ENCODE measurements around the gene GLUD2. TPM values are rescaled to one million over a fixed set of nuclear protein-coding genes. Genes with fewer than 3 reads are reported as not detected.

The GLUD2 gene
- total and polyA plus RNA-seq, 2 of the 8 experiments (the other 6 are each of a cell fraction or from before 2014, with no cell fraction given) = 0.14 to 0.26 TPM

- peaks cover 4 to 29% of the 10 kb centered on the region in 2 experiments; a peak in 2 of 4 replicates for H3K9me3 ChIP-seq (ENCODE audit: insufficient read depth in 2 of 2, low read depth in 1 of 2, low read length in 1 of 2)
- H3K23me2 ChIP-seq (ENCODE audit: low read depth, low read length) = no peaks in the 10 kb centered on the region
- FAIRE-seq (no peak), DNase-seq (ENCODE audit: low read depth in 1 of 2, low spot score in 2 of 2) (no peak)
- H3K18ac ChIP-seq (ENCODE audit: extremely low read depth, low read length) = no peak overlapping the region
- 80% methylated on average over 1 of the region's 2 CpGs; no CpG with 5 or more reads in 1 of the 2 experiments for WGBS, 2 experiments (ENCODE audit: extremely low coverage in 1 of 2, insufficient coverage in 1 of 2, insufficient read length in 1 of 2, insufficient replicate concordance in 2 of 2, low coverage in 1 of 2, low lambda C conversion rate in 2 of 2, missing lambda C conversion rate in 1 of 2)
- no peaks in the 10 kb centered on the region for H3K79me2 ChIP-seq (ENCODE audit: control insufficient read depth in 1 of 2, insufficient read depth in 2 of 2, low read length in 2 of 2)
- H2BK12ac ChIP-seq (ENCODE audit: low read depth, low read length) = no peak overlapping the region
- H4K20me1 ChIP-seq (replicated peaks in 1 of 2; ENCODE audit: control insufficient read depth in 1 of 2, insufficient read depth in 2 of 2, low read length in 2 of 2) = no peaks in the 10 kb centered on the region
- H3K23ac ChIP-seq (ENCODE audit: insufficient read length) = no peak overlapping the region
- H3K79me1 ChIP-seq (ENCODE audit: low read depth, low read length) = no peaks in the 10 kb centered on the region
- H3K4me1 ChIP-seq (replicated peaks in 1 of 4; ENCODE audit: control insufficient read depth in 3 of 4, insufficient read depth in 4 of 4, low read length in 3 of 4) = no peaks in the 10 kb centered on the region
- no peak overlapping the region for H4K5ac ChIP-seq (ENCODE audit: insufficient read length, low read depth, low read length)
- no peak overlapping the region for H2BK20ac ChIP-seq (ENCODE audit: low read length)
- no peak overlapping the region for H3K27ac ChIP-seq (ENCODE audit: low read depth, low read length)
- no peak for TF ChIP-seq MAX (IDR thresholded peaks at IDR 0.05)
- CTCF ChIA-PET (ENCODE audit: partially characterized antibody) = no interaction called here
- no peak overlapping the region for H3K14ac ChIP-seq (ENCODE audit: insufficient read length)
- H3K27me3 ChIP-seq (replicated peaks in 1 of 4; ENCODE audit: control insufficient read depth in 3 of 4, extremely low read depth in 1 of 4, insufficient read depth in 3 of 4, low read length in 3 of 4) = peaks cover 0 to 2% (median 0%) of the 10 kb centered on the region in 4 experiments; a peak in 1 of 7 replicates
- H2BK15ac ChIP-seq (ENCODE audit: low read length) = no peak overlapping the region
- no peak overlapping the region for H2AK5ac ChIP-seq (ENCODE audit: low read depth, low read length)
- no peak overlapping the region for H3K4me3 ChIP-seq (ENCODE audit: extremely low read depth in 1 of 4, insufficient read depth in 2 of 4, low read depth in 3 of 4, low read length in 4 of 4)
- H3K56ac ChIP-seq (replicated peaks; ENCODE audit: insufficient read length, low read depth, low read length) = no peak overlapping the region
- no peak overlapping the region for H3K9ac ChIP-seq (replicated peaks in 1 of 4; ENCODE audit: extremely low read depth in 1 of 4, low read depth in 3 of 4, low read length in 3 of 4)
- no peak overlapping the region for H2BK5ac ChIP-seq (ENCODE audit: low read depth, low read length)
- H2AFZ ChIP-seq (ENCODE audit: low read length) = no peak overlapping the region
- no peak overlapping the region for H4K91ac ChIP-seq (replicated peaks; ENCODE audit: insufficient read length, low read length)
- POLR2A ChIA-PET (ENCODE audit: partially characterized antibody) = no interaction called here
- no peaks in the 10 kb centered on the region for H3K36me3 ChIP-seq (ENCODE audit: control insufficient read depth in 2 of 4, insufficient read depth in 4 of 4, low read length in 3 of 4)
- H3K4me2 ChIP-seq (ENCODE audit: insufficient read depth in 1 of 2, low read depth in 2 of 2, low read length in 2 of 2) = no peak overlapping the region
- H2BK120ac ChIP-seq (replicated peaks; ENCODE audit: low read depth, low read length) = no peak overlapping the region
- no peak overlapping the region for H3K4ac ChIP-seq (replicated peaks; ENCODE audit: insufficient read length, low read depth, low read length)
- H4K8ac ChIP-seq (ENCODE audit: extremely low read depth, insufficient read depth, low read length) = no peak overlapping the region
Measured at GRCh38 chrX:121052122-121052521, 4.7 kb downstream of the GLUD2 start.

Measured in H1 (cell line).